SU-DHL-6 (cell line): ENCODE measurements around the gene FAM118A.

Experiments
- EZH2phosphoT487 ChIP-seq: fragments of 200-600 bp; sonication (generic), shearing (Covaris generic); conservative IDR thresholded peaks from 2 replicates; pipeline ENCODE4 v1.6.1; 2018; ENCODE audit warnings: mild to moderate bottlenecking, antibody characterized with exemption, low read length, moderate library complexity, mixed read lengths
- TF ChIP-seq, protein P1 (sequence below): fragments of 200-600 bp; sonication (generic); IDR thresholded peaks from one replicate; pipeline ENCODE4 v1.5.1; 2017; ENCODE audit warnings: antibody characterized with exemption, mild to moderate bottlenecking, low read length, moderate library complexity; ENCODE audit not compliant: insufficient read depth, poor library complexity, severe bottlenecking

GRCh38 chr22:45286854-45287551 is 22.7 kb upstream of the FAM118A start:
- TF ChIP-seq EZH2phosphoT487, result no peak
- TF ChIP-seq, protein P1, sequence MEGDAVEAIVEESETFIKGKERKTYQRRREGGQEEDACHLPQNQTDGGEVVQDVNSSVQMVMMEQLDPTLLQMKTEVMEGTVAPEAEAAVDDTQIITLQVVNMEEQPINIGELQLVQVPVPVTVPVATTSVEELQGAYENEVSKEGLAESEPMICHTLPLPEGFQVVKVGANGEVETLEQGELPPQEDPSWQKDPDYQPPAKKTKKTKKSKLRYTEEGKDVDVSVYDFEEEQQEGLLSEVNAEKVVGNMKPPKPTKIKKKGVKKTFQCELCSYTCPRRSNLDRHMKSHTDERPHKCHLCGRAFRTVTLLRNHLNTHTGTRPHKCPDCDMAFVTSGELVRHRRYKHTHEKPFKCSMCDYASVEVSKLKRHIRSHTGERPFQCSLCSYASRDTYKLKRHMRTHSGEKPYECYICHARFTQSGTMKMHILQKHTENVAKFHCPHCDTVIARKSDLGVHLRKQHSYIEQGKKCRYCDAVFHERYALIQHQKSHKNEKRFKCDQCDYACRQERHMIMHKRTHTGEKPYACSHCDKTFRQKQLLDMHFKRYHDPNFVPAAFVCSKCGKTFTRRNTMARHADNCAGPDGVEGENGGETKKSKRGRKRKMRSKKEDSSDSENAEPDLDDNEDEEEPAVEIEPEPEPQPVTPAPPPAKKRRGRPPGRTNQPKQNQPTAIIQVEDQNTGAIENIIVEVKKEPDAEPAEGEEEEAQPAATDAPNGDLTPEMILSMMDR, result no peak
